H1 (cell line): ENCODE measurements around the gene SLC26A9.

Experiments used
- BACH1 ChIP-seq: IDR thresholded peaks from 2 replicates; pipeline ENCODE4 v1.6.1; 2012; ENCODE audit warnings: low read length, improper control_type of control experiment
- BRCA1 ChIP-seq: IDR thresholded peaks from 2 replicates; pipeline ENCODE4 v1.6.1; 2012; ENCODE audit warnings: low read depth, low read length, improper control_type of control experiment
- CTCF ChIP-seq, 3 experiments: IDR thresholded peaks; 1 replicate in 2 of 3; 2 replicates in 1 of 3; pipeline versions ENCODE4 v1.5.1 to v1.6.1; 2011; ENCODE audit warnings: low read length in 3 of 3, mild to moderate bottlenecking in 3 of 3, inconsistent platforms in 2 of 3, low read depth in 1 of 3, moderate library complexity in 1 of 3; ENCODE audit not compliant: insufficient read depth in 1 of 3; ENCODE audit errors: control extremely low read depth in 1 of 3
- EP300 ChIP-seq, 2 experiments: IDR thresholded peaks; 1 replicate in 1 of 2; 2 replicates in 1 of 2; pipeline ENCODE4 v1.6.1; 2011 to 2012; ENCODE audit warnings: low read depth in 2 of 2, low read length in 2 of 2, mild to moderate bottlenecking in 2 of 2, borderline replicate concordance in 1 of 2, inconsistent platforms in 1 of 2, moderate library complexity in 1 of 2
- MAX ChIP-seq: IDR thresholded peaks from 2 replicates; pipeline ENCODE4 v1.6.1; 2012; ENCODE audit warnings: inconsistent platforms
- NRF1 ChIP-seq: IDR thresholded peaks from 2 replicates; pipeline ENCODE4 v1.6.1; 2011; ENCODE audit warnings: mild to moderate bottlenecking, low read depth, low read length, improper control_type of control experiment
- POLR2A ChIP-seq, 2 experiments: IDR thresholded peaks; 1 replicate in 1 of 2; 2 replicates in 1 of 2; pipeline ENCODE4 v1.6.1; 2011; ENCODE audit warnings: low read depth in 2 of 2, low read length in 2 of 2, mild to moderate bottlenecking in 2 of 2; ENCODE audit errors: control extremely low read depth in 1 of 2
- POLR2AphosphoS5 ChIP-seq: IDR thresholded peaks from 2 replicates; pipeline ENCODE4 v1.6.1; 2011; ENCODE audit warnings: low read depth, low read length
- SIN3A ChIP-seq, 2 experiments: IDR thresholded peaks in 1 of 2; conservative IDR thresholded peaks in 1 of 2; 2 replicates each; pipeline ENCODE4 v1.6.1; 2011 to 2012; ENCODE audit warnings: low read length in 2 of 2, improper control_type of control experiment in 1 of 2, low read depth in 1 of 2, mild to moderate bottlenecking in 1 of 2
- SP2 ChIP-seq: IDR thresholded peaks from 2 replicates; pipeline ENCODE4 v1.6.1; 2012; ENCODE audit warnings: mild to moderate bottlenecking, low read length, inconsistent platforms
- USF2 ChIP-seq: IDR thresholded peaks from 2 replicates; pipeline ENCODE4 v1.6.1; 2011; ENCODE audit warnings: low read length, improper control_type of control experiment

GRCh38 chr1:205983925-205984725 is 40.9 kb upstream of the SLC26A9 start:
- no peak for TF ChIP-seq BRCA1
- no peak for TF ChIP-seq POLR2AphosphoS5
- TF ChIP-seq NRF1: no peak
- TF ChIP-seq BACH1: no peak
- no peak for TF ChIP-seq SP2
- no peak for TF ChIP-seq MAX
- TF ChIP-seq SIN3A (conservative IDR thresholded peaks at IDR 0.05 in 1 of 2, IDR thresholded peaks at IDR 0.05 in 1 of 2; ENCODE audit: low read depth in 1 of 2, low read length in 2 of 2): no peak
- peak; percentile 80 to 94 (median 92) for TF ChIP-seq CTCF (IDR thresholded peaks at IDR 0.05; ENCODE audit: control extremely low read depth in 1 of 3, insufficient read depth in 1 of 3, low read depth in 1 of 3, low read length in 3 of 3)
- no peak for TF ChIP-seq USF2
- no peak for TF ChIP-seq EP300 (IDR thresholded peaks at IDR 0.05; ENCODE audit: borderline replicate concordance in 1 of 2, low read depth in 2 of 2, low read length in 2 of 2)
- no peak for TF ChIP-seq POLR2A (IDR thresholded peaks at IDR 0.05; ENCODE audit: control extremely low read depth in 1 of 2, low read depth in 2 of 2, low read length in 2 of 2)
